ENCODE data around the gene IL18R1.

The IL18R1 gene

GRCh38 chr2:102361632-102362241, 6.1 kb downstream of the IL18R1 start:
- Histone ChIP-seq H3K79me2 (no peaks in the 10 kb centered on the region), H3K27ac (no peak overlapping the region), H3K4me1 (no peaks in the 10 kb centered on the region), H2AFZ (no peak overlapping the region), H3K9me3 (ENCODE audit: control insufficient read depth, low read length) (peaks cover 2% of the 10 kb centered on the region), H3K9ac (no peak overlapping the region), H3K4me3 (ENCODE audit: low read depth, low read length) (no peak overlapping the region), H3K4me2 (ENCODE audit: low read length) (no peak overlapping the region), H3K36me3 (ENCODE audit: control insufficient read depth, insufficient read depth, low read length) (no peaks in the 10 kb centered on the region), H3K27me3 (ENCODE audit: control insufficient read depth, insufficient read depth, low read length) (no peaks in the 10 kb centered on the region)
- no peak for TF ChIP-seq CTCF (IDR thresholded peaks at IDR 0.05)

DNA sequence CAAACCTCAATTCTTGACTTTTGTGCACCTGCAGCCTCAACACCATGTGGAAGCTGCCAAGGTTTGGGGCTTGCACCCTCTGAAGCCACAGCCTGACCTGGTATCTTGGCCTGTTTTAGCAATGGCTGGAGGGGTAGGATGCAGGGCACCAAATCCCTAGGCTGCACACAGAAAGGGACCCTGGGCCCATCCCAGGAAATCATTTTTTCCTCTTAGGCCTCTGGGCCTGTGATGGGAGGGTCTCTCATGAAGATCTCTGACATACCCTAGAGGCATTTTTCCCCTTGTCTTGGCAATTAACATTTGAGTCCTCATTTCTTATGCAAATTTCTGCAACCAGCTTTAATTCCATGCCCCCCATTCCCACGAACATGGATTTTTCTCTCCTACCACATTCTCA, 10.2 kb downstream of the IL18R1 start:
- Histone ChIP-seq H3K4me1 (no peaks in the 10 kb centered on the region), H3K4me3 (ENCODE audit: low read depth, low read length) (no peak overlapping the region), H2AFZ (no peak overlapping the region), H3K36me3 (ENCODE audit: control insufficient read depth, insufficient read depth, low read length) (no peaks in the 10 kb centered on the region), H3K27ac (no peak overlapping the region), H3K27me3 (ENCODE audit: control insufficient read depth, insufficient read depth, low read length) (no peaks in the 10 kb centered on the region), H3K4me2 (ENCODE audit: low read length) (no peak overlapping the region), H3K79me2 (no peaks in the 10 kb centered on the region), H3K9me3 (ENCODE audit: control insufficient read depth, low read length) (peaks cover 2% of the 10 kb centered on the region), H3K9ac (no peak overlapping the region)
- no peak for TF ChIP-seq CTCF (IDR thresholded peaks at IDR 0.05)

DNA sequence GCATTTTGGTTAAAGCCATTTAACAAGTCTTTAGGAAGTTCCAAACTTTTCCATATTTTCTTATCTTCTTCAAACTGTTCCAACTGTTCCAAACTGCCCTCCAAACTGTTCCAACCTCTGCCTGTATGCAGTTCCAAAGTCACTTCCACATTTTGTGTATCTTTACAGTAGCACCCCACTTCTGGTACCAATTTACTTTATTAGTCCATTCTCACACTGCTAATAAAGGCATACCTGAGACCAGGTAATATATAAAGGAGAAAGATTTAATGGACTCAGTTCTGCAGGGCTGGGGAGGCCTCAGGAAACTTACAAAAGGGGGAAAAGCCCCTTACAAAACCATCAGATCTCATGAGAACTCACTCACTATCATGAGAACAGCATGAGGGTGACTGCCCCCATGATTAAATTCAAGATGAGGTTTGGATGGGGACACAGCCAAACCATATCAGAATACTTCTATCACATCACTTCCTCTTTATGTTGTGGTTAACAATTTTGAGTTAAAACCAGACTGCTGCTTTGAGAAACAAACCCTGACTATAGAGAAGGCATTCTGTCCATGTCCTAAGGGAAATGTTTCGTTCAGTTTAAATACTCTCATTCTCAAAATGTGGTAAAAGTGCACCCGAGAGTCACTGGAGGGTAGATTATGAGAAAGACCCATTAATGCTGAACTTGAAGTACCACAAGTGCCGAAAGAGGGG, 11.0 kb downstream of the IL18R1 start:
- H3K4me2 ChIP-seq (ENCODE audit: low read length) = no peak overlapping the region
- no peak for TF ChIP-seq CTCF (IDR thresholded peaks at IDR 0.05)
- no peak overlapping the region for H2AFZ ChIP-seq
- H3K36me3 ChIP-seq (ENCODE audit: control insufficient read depth, insufficient read depth, low read length) = no peaks in the 10 kb centered on the region
- H3K9ac ChIP-seq = no peak overlapping the region
- no peak overlapping the region for H3K4me3 ChIP-seq (ENCODE audit: low read depth, low read length)
- no peaks in the 10 kb centered on the region for H3K79me2 ChIP-seq
- H3K27ac ChIP-seq = no peak overlapping the region
- H3K4me1 ChIP-seq = no peaks in the 10 kb centered on the region
- H3K27me3 ChIP-seq (ENCODE audit: control insufficient read depth, insufficient read depth, low read length) = no peaks in the 10 kb centered on the region
- H3K9me3 ChIP-seq (ENCODE audit: control insufficient read depth, low read length) = peaks cover 2% of the 10 kb centered on the region

DNA sequence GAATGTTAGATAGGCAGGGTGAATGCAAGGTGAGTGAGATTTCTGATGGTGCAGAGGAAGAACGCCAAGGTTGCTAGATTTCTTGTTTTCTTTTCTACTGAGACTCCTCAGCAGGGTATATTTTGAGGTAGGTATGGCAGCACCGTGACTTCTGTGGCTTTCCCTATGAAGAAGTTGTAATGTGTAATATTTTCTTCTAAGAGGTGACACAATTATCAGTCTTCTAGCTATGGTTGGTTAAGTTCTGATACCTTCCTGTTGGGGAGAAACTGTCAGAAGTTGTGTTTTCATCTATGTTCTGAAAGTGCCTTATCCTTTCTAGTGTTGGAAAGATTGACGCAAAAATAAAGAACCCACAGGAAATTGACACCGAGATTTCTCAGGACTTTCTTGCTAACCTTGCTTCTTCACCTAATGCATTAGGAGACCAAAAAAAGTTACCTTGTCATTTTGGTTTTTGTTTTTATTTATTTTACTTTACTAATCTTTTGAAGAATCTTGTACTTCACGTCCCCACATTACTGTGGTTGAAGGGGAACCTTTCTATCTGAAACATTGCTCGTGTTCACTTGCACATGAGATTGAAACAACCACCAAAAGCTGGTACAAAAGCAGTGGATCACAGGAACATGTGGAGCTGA, 11.9 kb downstream of the IL18R1 start:
- H2AFZ ChIP-seq = no peak overlapping the region
- TF ChIP-seq CTCF (IDR thresholded peaks at IDR 0.05) = no peak

More for the DNA sequence above, 11.9 kb downstream of the IL18R1 start:
- no peak overlapping the region for H3K27ac ChIP-seq
- H3K9ac ChIP-seq = no peak overlapping the region
- no peaks in the 10 kb centered on the region for H3K36me3 ChIP-seq (ENCODE audit: control insufficient read depth, insufficient read depth, low read length)
- H3K9me3 ChIP-seq (ENCODE audit: control insufficient read depth, low read length) = peaks cover 2% of the 10 kb centered on the region
- no peaks in the 10 kb centered on the region for H3K79me2 ChIP-seq
- H3K27me3 ChIP-seq (ENCODE audit: control insufficient read depth, insufficient read depth, low read length) = no peaks in the 10 kb centered on the region
- H3K4me3 ChIP-seq (ENCODE audit: low read depth, low read length) = no peak overlapping the region
- no peaks in the 10 kb centered on the region for H3K4me1 ChIP-seq
- no peak overlapping the region for H3K4me2 ChIP-seq (ENCODE audit: low read length)
